PC-9 (cell line): ENCODE results near the gene ARHGAP24. TPM values are rescaled to one million over a fixed set of nuclear protein-coding genes. Genes with fewer than 3 reads are reported as not detected.

Source experiments
- BruUV-seq: library from RNA; stranded (reverse); fragments of 400-500 nt; replicated peaks from 2 replicates; lab custom pipeline; 2021; lab: Mats Ljungman, UMichigan
- CTCF ChIA-PET: fragments of 300-600 bp; sonication (Branson Sonifier 250); formaldehyde crosslinking; loops from one replicate; lab custom pipeline; 2022; ENCODE audit warnings: antibody characterized with exemption; lab: Charles Lee
- POLR2A ChIA-PET: fragments of 300-600 bp; sonication (Branson Sonifier 250); formaldehyde crosslinking; loops from one replicate; lab custom pipeline; 2022; ENCODE audit warnings: antibody characterized with exemption; ENCODE audit not compliant: unreplicated experiment; lab: Charles Lee
- DNase-seq, 2 experiments: peaks; one replicate each; pipeline versions ENCODE4 v3.0.0 to v3.0.0-alpha.2; 2015 to 2022; ENCODE audit warnings: mixed read lengths in 1 of 2
- H2AFZ ChIP-seq: fragments of 200-600 bp; sonication (generic); 2 replicates; pipeline ENCODE4 v1.8.1; 2017; ENCODE audit warnings: antibody characterized with exemption
- H3F3A ChIP-seq: fragments of 200-600 bp; sonication (generic); 2 replicates; pipeline ENCODE4 v1.8.1; 2017; ENCODE audit warnings: antibody characterized with exemption, mild to moderate bottlenecking, low read depth; ENCODE audit not compliant: insufficient read depth
- H3K27ac ChIP-seq: fragments of 200-600 bp; sonication (generic); 2 replicates; pipeline ENCODE4 v1.6.1; 2016; ENCODE audit warnings: mixed run types
- H3K27me3 ChIP-seq: fragments of 200-600 bp; sonication (generic); 2 replicates; pipeline ENCODE4 v1.6.1; 2016; ENCODE audit warnings: low read depth, mixed run types; ENCODE audit not compliant: insufficient read depth
- H3K36me3 ChIP-seq: fragments of 200-600 bp; sonication (generic); 2 replicates; pipeline ENCODE4 v1.6.1; 2016; ENCODE audit warnings: low read depth, mixed run types
- H3K4me1 ChIP-seq: fragments of 200-600 bp; sonication (generic); replicated peaks from 2 replicates; pipeline ENCODE4 v1.6.1; 2016; ENCODE audit warnings: mixed run types; ENCODE audit not compliant: insufficient read depth
- H3K4me2 ChIP-seq: fragments of 200-600 bp; sonication (generic); 2 replicates; pipeline ENCODE4 v1.6.1; 2017; ENCODE audit warnings: mixed run types
- H3K4me3 ChIP-seq: fragments of 200-600 bp; sonication (generic); 2 replicates; pipeline ENCODE4 v1.6.1; 2016; ENCODE audit warnings: mixed run types
- H3K79me2 ChIP-seq: fragments of 200-600 bp; sonication (generic); 2 replicates; pipeline ENCODE4 v1.6.1; 2017; ENCODE audit warnings: low read depth, mixed run types
- H3K9me2 ChIP-seq: fragments of 200-600 bp; sonication (generic); 2 replicates; pipeline ENCODE4 v1.8.1; 2017; ENCODE audit warnings: mild to moderate bottlenecking; ENCODE audit not compliant: insufficient read depth
- H3K9me3 ChIP-seq: fragments of 200-600 bp; sonication (generic); 2 replicates; pipeline ENCODE4 v1.8.1; 2016; ENCODE audit warnings: low read depth; ENCODE audit not compliant: insufficient read depth
- H4K20me1 ChIP-seq: fragments of 200-600 bp; sonication (generic); 2 replicates; pipeline ENCODE4 v1.8.1; 2017; ENCODE audit not compliant: insufficient read depth
- CTCF ChIP-seq: fragments of 200-600 bp; sonication (generic); conservative IDR thresholded peaks from 2 replicates; pipeline ENCODE4 v1.6.1; 2017; ENCODE audit warnings: mixed run types, antibody characterized with exemption, mild to moderate bottlenecking, moderate library complexity
- EZH2 ChIP-seq: fragments of 200-600 bp; sonication (generic); IDR thresholded peaks from 2 replicates; pipeline ENCODE4 v1.8.0; 2017; ENCODE audit warnings: antibody characterized with exemption, low read depth
- intact Hi-C: fragments of 100-400 bp; cut with micrococcal nuclease; formaldehyde crosslinking; loops from one replicate; pipeline ENCODE4 v1.10.0; 2022; ENCODE audit not compliant: unreplicated experiment
- total RNA-seq: library from RNA; stranded (reverse); gene quantifications from 2 replicates; pipeline ENCODE4 v1.2.3, GENCODE V29; 2021

ARHGAP24 gene
- total RNA-seq, 1 experiment from 2014 or later = 2.2 TPM

DNA sequence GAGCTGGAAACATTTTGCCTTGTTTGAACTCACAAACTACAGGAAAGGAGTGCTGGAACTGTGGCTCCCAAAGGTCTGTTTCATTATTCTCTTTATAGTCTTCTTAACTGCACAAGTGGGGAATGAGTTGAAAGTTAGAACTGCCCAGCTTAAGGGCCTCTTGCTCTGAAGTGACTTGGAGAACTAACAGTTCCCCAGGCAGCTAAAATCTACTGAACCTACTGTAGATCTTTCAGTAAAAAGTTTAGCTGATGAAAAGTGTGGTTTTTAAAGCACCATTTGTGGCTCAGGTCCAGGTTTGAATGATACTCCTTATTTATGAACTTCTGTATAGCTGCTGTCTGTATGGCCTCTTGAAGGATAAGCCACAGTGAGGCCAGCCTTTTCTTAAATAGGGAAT is 531.1 kb downstream of the ARHGAP24 start:
- CTCF ChIA-PET = interaction anchor here (0.5 kb wide), 1 partner anchor 1444 kb away, joined by 8 read pairs; no protein-coding TSS in a partner anchor
- Histone ChIP-seq H3K4me1 (no peaks in the 10 kb centered on the region), H3F3A (no peaks in the 10 kb centered on the region), H3K27me3 (no peaks in the 10 kb centered on the region), H3K4me3 (no peak overlapping the region), H3K9me2 (no peaks in the 10 kb centered on the region), H3K27ac (no peak overlapping the region), H2AFZ (no peak overlapping the region), H3K79me2 (no peaks in the 10 kb centered on the region), H3K36me3 (no peaks in the 10 kb centered on the region), H3K9me3 (no peaks in the 10 kb centered on the region), H4K20me1 (no peaks in the 10 kb centered on the region), H3K4me2 (no peak overlapping the region)
- POLR2A ChIA-PET = no interaction called here
- no peak for DNase-seq
- TF ChIP-seq EZH2 (no peak), CTCF (no peak)
- no TSS peak for BruUV-seq
- intact Hi-C loops = no loop called here

DNA sequence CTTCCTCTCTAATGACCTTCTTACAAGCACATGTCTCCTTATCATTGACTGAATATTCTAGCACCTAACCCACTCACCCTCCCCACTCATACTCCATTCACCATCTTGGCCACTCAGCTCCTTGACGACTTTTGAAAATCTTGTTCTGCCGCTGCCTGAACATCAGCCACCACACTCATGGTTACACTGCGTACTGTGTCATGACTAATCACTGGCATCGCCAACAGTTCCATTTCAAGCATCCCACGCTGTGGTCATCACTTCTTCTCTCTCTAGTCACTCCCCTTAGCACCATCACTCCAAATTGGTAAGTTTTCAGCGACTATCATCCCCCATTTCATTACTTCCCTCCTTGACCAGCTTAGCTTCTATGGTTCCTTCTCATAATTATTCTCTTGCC is 532.1 kb downstream of the ARHGAP24 start:
- CTCF ChIA-PET = no interaction called here
- no peak overlapping the region for H3K4me2 ChIP-seq
- no peaks in the 10 kb centered on the region for H3K9me2 ChIP-seq
- no peaks in the 10 kb centered on the region for H4K20me1 ChIP-seq
- no peaks in the 10 kb centered on the region for H3K4me1 ChIP-seq
- H3K27ac ChIP-seq = no peak overlapping the region
- intact Hi-C loops = no loop called here
- no peaks in the 10 kb centered on the region for H3F3A ChIP-seq
- TF ChIP-seq CTCF (no peak), EZH2 (no peak)
- H3K4me3 ChIP-seq = no peak overlapping the region
- POLR2A ChIA-PET = no interaction called here
- BruUV-seq = no TSS peak
- H3K36me3 ChIP-seq = no peaks in the 10 kb centered on the region
- no peak for DNase-seq
- H3K79me2 ChIP-seq = no peaks in the 10 kb centered on the region
- H3K27me3 ChIP-seq = no peaks in the 10 kb centered on the region
- H2AFZ ChIP-seq = no peak overlapping the region
- no peaks in the 10 kb centered on the region for H3K9me3 ChIP-seq

GRCh38 chr4:86011117-86011516 is 536.2 kb downstream of the ARHGAP24 start:
- H4K20me1 ChIP-seq = no peaks in the 10 kb centered on the region
- no peak for TF ChIP-seq CTCF
- no peak for TF ChIP-seq EZH2
- no peaks in the 10 kb centered on the region for H3K9me3 ChIP-seq
- H3K4me1 ChIP-seq = no peaks in the 10 kb centered on the region
- POLR2A ChIA-PET = no interaction called here
- no peaks in the 10 kb centered on the region for H3K9me2 ChIP-seq
- H3K36me3 ChIP-seq = no peaks in the 10 kb centered on the region
- H3K27ac ChIP-seq = no peak overlapping the region
- H2AFZ ChIP-seq = no peak overlapping the region
- H3K4me3 ChIP-seq = no peak overlapping the region
- no peak overlapping the region for H3K4me2 ChIP-seq
- CTCF ChIA-PET = no interaction called here
- BruUV-seq = no TSS peak
- H3F3A ChIP-seq = no peaks in the 10 kb centered on the region
- intact Hi-C loops = no loop called here
- no peaks in the 10 kb centered on the region for H3K27me3 ChIP-seq
- no peaks in the 10 kb centered on the region for H3K79me2 ChIP-seq
- no peak for DNase-seq
